ENCODE measurements around the gene PTGIS. TPM values are rescaled to one million over a fixed set of nuclear protein-coding genes. Genes with fewer than 3 reads are reported as not detected.

Gene PTGIS
- total and polyA plus RNA-seq, 2 experiments from 2014 or later = 2.1 to 7.8 TPM

DNA sequence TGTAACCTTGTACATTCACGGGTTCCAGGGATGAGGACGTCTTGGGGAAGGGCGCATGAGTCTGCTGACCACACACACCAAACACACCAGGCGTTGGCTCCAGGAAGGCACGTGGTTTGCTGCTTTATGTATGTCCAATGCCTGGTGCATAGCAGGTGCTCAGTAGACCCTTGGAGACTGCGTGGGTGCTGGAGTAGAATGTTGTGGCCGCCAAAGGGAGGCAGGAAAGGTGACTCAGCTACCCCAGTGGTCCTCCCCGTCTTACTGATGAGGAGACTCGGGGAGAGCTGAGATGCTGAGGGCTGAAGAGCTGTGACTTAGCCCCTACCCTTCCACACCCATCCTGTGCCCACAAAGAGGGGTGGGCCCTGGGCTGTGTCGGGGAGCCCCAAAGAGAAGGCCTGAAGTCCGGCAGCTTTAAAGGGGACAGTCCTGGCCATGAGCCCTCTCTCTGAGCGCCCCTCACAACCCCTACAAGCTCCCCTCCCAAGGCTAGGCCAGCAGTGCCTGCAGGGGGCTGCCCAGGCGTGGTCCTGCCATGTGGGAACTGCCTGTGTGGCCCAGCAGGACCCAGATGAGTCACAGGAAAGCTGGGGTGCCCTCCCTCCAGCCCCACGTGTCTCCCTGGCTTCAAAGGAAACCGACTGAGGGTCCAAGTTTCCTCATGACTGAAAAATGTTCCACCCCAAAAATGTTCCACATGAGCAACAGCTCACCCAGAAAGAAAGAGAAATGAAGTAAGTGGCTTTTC, 28.0 kb upstream of the PTGIS start:
- Histone ChIP-seq H3K4me1 (ENCODE audit: low read depth) (peaks cover 3% of the 10 kb centered on the region), H3K36me3 (no peaks in the 10 kb centered on the region), H3K9me3 (ENCODE audit: low read depth) (no peaks in the 10 kb centered on the region), H3K4me3 (no peak overlapping the region), H3K27ac (no peak overlapping the region), H3K27me3 (no peaks in the 10 kb centered on the region)
- DNase-seq (ENCODE audit: low read depth in 1 of 2, low spot score in 1 of 2) = peak in 1 of 2 donors; percentile 57
- TF ChIP-seq CTCF (IDR thresholded peaks at IDR 0.05; ENCODE audit: low read depth, low read length) = no peak

GRCh38 chr20:49595346-49595745, 27.4 kb upstream of the PTGIS start:
- TF ChIP-seq CTCF (IDR thresholded peaks at IDR 0.05; ENCODE audit: low read depth, low read length) = no peak
- Histone ChIP-seq H3K27ac (no peak overlapping the region), H3K4me3 (no peak overlapping the region), H3K9me3 (ENCODE audit: low read depth) (no peaks in the 10 kb centered on the region), H3K36me3 (no peaks in the 10 kb centered on the region), H3K27me3 (no peaks in the 10 kb centered on the region), H3K4me1 (ENCODE audit: low read depth) (peaks cover 6% of the 10 kb centered on the region)
- DNase-seq (ENCODE audit: low read depth in 1 of 2, low spot score in 1 of 2) = no peak

GRCh38 chr20:49594931-49595315, 27.0 kb upstream of the PTGIS start:
- H3K4me1 ChIP-seq (ENCODE audit: low read depth) = peaks cover 6% of the 10 kb centered on the region
- no peaks in the 10 kb centered on the region for H3K27me3 ChIP-seq
- no peaks in the 10 kb centered on the region for H3K9me3 ChIP-seq (ENCODE audit: low read depth)
- no peak overlapping the region for H3K27ac ChIP-seq
- DNase-seq (ENCODE audit: low read depth in 1 of 2, low spot score in 1 of 2) = no peak
- no peak overlapping the region for H3K4me3 ChIP-seq
- TF ChIP-seq CTCF (IDR thresholded peaks at IDR 0.05; ENCODE audit: low read depth, low read length) = no peak
- H3K36me3 ChIP-seq = no peaks in the 10 kb centered on the region

DNA sequence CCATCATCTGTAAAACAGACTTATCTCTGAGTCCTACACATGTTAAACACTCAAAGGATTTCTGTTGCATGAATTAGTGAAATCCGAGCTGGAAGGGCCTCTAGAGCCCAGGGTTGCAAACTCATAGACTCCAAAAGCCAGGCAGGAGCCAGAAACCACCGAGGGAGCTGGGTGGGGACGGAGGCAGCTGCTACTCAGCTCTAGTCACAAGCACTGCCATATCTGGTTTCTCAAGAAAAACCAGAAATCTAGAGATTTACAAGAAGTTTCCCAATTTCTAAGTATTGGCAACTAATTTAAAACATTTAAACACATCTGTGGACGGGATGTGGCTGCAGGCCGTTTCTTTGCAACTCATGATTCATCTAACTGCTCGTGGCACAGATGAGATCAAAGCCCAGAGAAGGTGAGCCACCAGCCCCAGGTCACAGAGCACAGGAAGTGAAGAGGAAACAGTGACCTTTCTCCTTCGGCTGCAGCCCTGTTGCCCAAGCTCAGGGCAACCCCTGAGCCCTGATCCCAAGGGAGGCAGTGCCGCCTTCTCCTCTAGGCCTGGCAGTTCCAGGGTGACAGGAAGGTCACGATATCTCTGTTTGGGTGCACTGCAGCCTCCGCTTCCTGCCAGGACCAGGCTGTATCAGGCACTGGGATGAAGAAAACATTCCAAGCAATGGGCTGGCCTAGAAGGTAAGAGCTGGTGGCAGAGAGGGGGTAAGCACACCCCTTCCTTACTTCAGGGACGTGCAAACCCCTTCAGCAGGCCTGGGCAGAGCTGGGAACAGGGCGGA, 26.4 kb upstream of the PTGIS start:
- TF ChIP-seq CTCF (IDR thresholded peaks at IDR 0.05; ENCODE audit: low read depth, low read length) = no peak
- H3K9me3 ChIP-seq (ENCODE audit: low read depth) = no peaks in the 10 kb centered on the region
- H3K36me3 ChIP-seq = no peaks in the 10 kb centered on the region
- DNase-seq (ENCODE audit: low read depth in 1 of 2, low spot score in 1 of 2) = peak; percentile 51 to 86
- no peaks in the 10 kb centered on the region for H3K27me3 ChIP-seq
- H3K4me1 ChIP-seq (ENCODE audit: low read depth) = peaks cover 6% of the 10 kb centered on the region
- H3K27ac ChIP-seq = no peak overlapping the region
- H3K4me3 ChIP-seq = no peak overlapping the region

- no peak overlapping the region for H3K27ac ChIP-seq
Observed at GRCh38 chr20:49593466-49594142, 25.7 kb upstream of the PTGIS start.

More at GRCh38 chr20:49593466-49594142, 25.7 kb upstream of the PTGIS start:
- Histone ChIP-seq H3K4me3 (no peak overlapping the region), H3K27me3 (no peaks in the 10 kb centered on the region), H3K36me3 (no peaks in the 10 kb centered on the region), H3K9me3 (ENCODE audit: low read depth) (no peaks in the 10 kb centered on the region), H3K4me1 (ENCODE audit: low read depth) (peaks cover 6% of the 10 kb centered on the region)
- no peak for TF ChIP-seq CTCF (IDR thresholded peaks at IDR 0.05; ENCODE audit: low read depth, low read length)
- no peak for DNase-seq (ENCODE audit: low read depth in 1 of 2, low spot score in 1 of 2)
